ENCODE results near the gene PSD4.

Gene PSD4

GRCh38 chr2:113169586-113169985 lies 4.2 kb upstream of the PSD4 start:
- no peak for DNase-seq

- DNase-seq, result no peak
These were observed 2.3 kb upstream of the PSD4 start for GRCh38 chr2:113171334-113172075.

- no peak for DNase-seq
These were observed 840 bp upstream of the PSD4 start for GRCh38 chr2:113172721-113173541.

GRCh38 chr2:113174376-113174750 lies 592 bp downstream of the PSD4 start:
- no peak for DNase-seq

GRCh38 chr2:113175042-113175628 lies 1.4 kb downstream of the PSD4 start:
- peak; percentile 23 for DNase-seq

GRCh38 chr2:113175736-113176695 lies 2.2 kb downstream of the PSD4 start:
- DNase-seq, result no peak

GRCh38 chr2:113176696-113177355 lies 3.1 kb downstream of the PSD4 start:
- no peak for DNase-seq

- no peak for DNase-seq
These were observed 4.4 kb downstream of the PSD4 start for GRCh38 chr2:113178069-113178746.

- no peak for DNase-seq
These were observed 5.1 kb downstream of the PSD4 start for GRCh38 chr2:113178891-113179290.

- no peak for DNase-seq
These were observed 5.8 kb downstream of the PSD4 start for GRCh38 chr2:113179446-113180045.

GRCh38 chr2:113180131-113180946 lies 6.6 kb downstream of the PSD4 start:
- DNase-seq, result no peak

- peak; percentile 41 for DNase-seq
These were observed 7.7 kb downstream of the PSD4 start for GRCh38 chr2:113181258-113182051.

GRCh38 chr2:113182471-113183260 lies 8.9 kb downstream of the PSD4 start:
- DNase-seq, result no peak

- DNase-seq, result no peak
These were observed 9.5 kb downstream of the PSD4 start for GRCh38 chr2:113183264-113183663.

- no peak for DNase-seq
These were observed 9.9 kb downstream of the PSD4 start for GRCh38 chr2:113183703-113184102.

- no peak for DNase-seq
These were observed 10.9 kb downstream of the PSD4 start for GRCh38 chr2:113184531-113185230.

GRCh38 chr2:113185664-113186432 lies 12.1 kb downstream of the PSD4 start:
- DNase-seq, result no peak
